Midbrain (tissue), 1 donor: ENCODE results near the gene CD8B2.
"Not testable (repeated sequence)": the region's sequence is repeated elsewhere in the genome, so short reads cannot be mapped to it uniquely, and the experiment has no call there.

ENCODE experiments used
- DNase-seq: peaks from one replicate; lab custom pipeline; 2025; lab: John Stamatoyannopoulos, UW

Gene CD8B2

DNA sequence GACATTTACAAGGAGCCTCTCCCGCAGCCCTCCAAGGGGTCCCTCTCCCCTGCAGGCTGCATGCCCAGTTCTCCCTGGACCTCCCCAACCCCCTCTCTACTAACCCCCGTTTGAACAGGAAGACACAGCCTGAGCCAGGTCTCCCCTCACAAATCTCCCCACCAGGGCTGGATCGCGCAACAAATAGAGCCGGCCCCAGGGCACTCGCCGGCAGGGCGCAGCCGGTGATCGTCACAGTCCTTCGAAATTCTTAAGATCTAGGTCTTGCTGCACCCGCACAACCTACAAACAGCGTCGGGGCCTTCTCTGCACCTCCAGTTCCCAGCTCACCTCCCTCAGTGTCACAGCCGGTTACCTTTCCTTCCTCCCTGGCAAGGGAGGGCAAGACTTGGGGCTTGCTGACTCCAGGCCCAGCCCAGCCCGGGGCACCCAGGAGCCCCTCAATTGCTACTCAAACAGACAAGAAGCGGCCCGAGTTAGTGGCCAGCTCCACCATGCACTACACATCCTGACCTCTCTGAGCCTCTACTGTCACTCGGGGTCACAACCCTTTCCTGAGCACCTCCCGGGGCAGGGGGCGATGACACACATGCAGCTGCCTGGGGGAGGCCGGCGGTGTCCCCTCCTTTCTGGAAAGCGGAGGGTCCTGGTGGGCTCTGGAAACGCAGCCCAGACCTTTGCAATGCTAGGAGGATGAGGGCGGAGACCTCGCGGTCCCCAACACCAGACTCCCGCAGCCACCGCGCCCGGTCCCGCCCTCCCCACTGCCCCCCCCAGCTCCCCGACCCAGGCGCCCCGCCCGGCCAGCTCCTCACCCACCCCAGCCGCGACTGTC, at the start of gene CD8B2:
Gene CD8B2 (plus strand): TSS at position 814 of the 835 bp plus-strand sequence. CDS start 63 bp downstream, outside the sequence.
- DNase-seq = not testable (repeated sequence)

DNA sequence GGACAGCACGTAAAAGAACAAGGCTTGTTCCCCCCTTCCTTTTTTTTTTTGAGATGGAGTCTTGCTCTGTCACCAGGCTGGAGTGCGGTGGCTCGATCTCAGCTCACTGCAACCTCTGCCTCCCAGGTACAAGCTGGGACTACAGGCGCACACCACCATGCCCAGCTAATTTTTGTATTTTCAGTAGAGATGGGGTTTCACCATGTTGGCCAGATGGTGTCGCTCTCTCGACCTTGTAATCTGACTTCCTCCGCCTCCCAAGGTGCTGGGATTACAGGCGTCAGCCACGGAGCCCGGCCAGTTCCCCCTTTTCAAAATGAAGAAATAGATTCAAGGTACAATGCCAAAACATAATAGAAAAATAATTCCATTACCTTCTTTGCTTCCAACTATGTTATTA, 25.3 kb upstream of the CD8B2 start:
- DNase-seq = not testable (repeated sequence)

DNA sequence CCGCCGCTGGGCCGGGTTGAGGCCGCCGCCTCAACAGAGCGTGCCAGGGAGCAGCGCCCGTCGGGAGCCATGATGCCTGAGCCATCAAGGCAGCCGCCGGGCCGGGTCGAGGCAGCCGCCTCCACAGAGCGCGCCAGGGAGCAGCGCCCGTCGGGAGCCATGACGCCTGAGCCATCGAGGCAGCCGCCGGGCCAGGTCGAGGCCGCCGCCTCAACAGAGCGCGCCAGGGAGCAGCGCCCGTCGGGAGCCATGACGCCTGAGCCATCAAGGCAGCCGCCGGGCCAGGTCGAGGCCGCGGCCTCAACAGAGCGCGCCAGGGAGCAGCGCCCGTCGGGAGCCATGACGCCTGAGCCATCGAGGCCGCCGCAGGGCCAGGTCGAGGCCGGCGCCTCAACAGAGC, 19.6 kb upstream of the CD8B2 start:
- not testable (repeated sequence) for DNase-seq

DNA sequence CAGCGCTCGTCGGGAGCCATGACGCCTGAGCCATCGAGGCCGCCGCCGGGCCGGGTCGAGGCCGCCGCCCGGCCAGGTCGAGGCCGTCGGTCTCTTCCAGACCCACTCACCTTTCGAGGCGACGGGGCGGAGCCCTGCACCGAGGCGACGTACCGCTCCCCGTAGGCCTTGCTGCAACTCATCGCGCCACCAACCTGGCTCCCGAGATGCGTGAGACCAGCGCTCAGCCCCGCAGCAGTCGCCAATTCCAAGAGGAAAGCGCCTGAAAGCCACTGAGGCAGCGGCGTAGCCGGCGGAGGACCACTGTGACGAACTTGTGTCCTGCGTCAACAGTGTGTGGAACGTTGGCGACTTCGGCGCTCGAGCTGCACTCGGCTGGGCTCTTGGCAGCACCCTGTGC, 19.1 kb upstream of the CD8B2 start, which contains the start of gene RGPD3:
Gene RGPD3 (minus strand): TSS at position 307 of the 400 bp plus-strand sequence. CDS start 125 bp downstream, at position 182.
- not testable (repeated sequence) for DNase-seq

DNA sequence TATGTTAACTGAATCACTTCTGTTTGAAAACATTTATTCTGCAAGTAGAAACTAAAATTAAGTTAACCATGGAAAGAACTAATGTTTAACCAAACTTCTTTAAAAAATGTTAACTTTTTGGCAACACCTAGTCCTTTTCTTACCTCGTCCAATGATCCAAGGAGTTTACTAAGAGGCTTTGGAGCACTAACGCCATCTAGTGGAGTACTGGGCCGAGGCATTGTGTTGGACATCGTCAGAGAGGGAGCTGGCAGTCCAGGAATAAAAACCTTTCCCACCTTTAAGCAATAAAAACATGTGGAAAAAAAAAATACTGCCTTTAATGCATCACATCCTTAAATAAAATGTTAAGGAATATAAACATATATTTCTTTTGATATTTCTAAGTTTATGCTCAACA, 16.5 kb upstream of the CD8B2 start:
- not testable (repeated sequence) for DNase-seq

DNA sequence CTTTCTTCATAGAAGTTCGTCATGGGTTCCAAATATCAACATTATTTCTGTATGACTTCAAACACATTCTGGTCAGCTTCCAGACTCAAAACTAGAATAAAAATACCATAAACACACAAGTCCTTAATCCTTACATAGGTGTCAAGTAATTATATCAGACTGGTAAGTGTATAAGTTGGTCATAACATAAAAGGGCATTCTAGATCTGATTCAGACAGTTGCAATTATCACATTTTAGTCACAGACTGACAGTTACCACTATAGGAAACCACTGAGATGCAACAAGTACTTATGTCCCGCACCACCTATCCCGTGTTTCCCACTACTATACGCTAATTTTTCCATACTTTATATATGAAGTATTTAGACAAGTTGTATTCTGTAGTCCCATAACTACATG, 9.5 kb upstream of the CD8B2 start:
- not testable (repeated sequence) for DNase-seq

DNA sequence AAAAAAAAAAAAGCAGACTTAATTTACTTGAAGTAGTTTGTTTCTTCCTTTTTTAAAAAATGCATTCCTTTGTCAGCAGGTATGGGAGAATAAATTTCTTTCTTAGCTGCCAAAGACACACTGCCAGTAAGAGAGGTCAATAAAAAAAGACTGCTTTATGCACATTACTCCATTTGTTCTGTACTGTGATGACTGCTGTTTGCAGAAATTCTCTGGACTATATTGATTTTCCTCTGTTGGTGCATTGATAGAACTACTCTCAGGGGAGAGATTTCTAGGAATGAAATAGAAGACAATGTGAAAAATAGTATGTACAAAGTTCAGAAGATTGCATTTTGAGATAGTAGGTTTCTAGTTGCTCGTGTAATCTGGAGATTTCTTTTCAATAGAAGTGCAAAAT, 7.6 kb upstream of the CD8B2 start:
- DNase-seq = not testable (repeated sequence)

DNA sequence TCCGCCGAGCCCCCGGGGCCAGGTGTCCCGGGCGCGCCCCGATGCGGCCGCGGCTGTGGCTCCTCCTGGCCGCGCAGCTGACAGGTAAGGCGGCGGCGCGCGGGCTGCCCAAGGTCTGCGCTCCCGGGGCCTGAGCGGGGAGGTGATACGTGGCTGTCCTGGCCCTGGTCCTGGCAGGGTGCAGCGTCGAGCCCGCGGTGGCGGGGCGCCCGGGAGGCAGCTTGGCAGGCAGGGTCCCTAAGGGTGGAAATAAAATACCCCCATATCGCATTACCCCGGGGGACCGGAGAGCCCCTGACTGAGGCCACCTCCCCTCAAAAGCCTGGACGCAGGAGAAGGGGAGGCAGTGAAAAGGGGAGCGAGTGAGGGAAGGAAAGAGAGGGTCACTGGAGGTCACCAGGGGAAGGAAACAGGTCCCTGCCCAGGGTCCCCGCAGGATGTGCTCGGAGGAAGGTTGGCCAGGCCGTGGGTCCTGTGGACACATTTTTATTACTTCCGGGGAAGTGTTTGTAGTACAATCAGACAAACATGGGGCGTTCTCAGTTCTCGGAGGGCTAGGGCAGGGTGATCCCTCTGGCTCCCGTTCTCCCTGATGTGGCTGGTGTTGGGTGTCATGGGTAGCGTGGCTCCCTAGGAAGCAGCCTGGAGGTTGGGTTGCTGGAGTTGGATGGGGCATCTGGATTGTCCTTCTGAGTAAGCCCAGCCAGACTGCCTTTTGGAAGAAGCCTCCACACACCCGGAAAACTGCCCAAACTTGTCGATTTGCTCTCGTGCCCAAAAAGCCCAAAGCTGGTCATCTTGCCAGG, 425 bp downstream of the CD8B2 start:
- not testable (repeated sequence) for DNase-seq

DNA sequence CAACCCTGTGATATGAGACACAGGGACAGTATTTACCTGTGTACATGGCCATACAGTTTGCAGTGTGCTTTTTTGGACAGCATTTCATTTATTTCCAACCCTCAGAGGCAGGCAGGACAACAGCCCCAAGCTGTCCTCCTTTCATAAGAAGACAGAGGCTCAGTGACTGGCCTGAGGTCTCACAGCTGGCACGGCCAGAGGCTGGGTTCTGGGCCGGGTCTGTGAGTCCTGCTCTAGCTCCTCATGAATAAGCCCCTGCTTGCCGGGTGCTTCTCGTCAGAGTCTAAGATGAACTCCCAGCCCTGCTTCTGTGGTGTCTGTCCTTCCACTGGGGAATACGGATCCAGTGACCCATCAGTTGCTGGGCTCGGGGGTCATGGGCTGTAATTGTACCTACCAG, 2.5 kb downstream of the CD8B2 start:
- not testable (repeated sequence) for DNase-seq

DNA sequence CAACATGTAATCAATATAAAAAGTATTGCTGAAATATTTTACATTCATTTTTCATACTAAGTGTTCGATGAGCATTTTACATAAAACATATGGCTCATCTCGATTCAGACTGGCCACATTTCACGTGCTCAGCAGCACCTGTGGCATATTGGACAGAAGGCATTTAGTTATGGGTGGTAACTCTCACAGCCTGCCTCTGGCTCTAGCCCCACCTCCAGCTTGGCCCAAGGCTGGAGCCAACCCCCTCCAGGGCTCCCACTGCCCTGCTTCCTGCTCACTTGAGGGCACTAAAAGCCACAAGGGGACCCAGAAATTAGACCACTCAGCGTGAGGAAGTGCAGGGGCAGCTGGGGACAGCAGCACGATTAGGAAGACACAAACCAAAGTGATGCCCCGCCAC, 5.2 kb downstream of the CD8B2 start:
- not testable (repeated sequence) for DNase-seq

DNA sequence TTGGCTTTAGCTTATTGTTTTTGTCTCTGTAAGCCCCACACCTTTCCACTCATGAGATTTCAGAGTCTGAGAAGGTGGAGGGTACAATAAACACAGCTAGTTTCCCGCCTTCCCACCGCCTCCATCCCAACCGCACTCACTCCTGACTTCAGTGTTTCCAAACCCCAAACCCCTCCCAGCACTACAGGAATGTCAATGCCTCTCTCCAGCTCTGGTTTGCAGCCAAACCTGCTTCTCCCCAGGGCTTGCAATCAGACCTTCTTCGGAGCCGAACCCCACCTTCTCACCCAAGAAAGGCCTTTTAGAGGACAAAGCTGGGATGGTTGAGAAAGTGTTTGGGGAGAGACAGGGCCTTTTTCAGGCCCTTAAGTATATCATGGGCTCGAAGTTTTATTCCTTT, 5.7 kb downstream of the CD8B2 start:
- not testable (repeated sequence) for DNase-seq

DNA sequence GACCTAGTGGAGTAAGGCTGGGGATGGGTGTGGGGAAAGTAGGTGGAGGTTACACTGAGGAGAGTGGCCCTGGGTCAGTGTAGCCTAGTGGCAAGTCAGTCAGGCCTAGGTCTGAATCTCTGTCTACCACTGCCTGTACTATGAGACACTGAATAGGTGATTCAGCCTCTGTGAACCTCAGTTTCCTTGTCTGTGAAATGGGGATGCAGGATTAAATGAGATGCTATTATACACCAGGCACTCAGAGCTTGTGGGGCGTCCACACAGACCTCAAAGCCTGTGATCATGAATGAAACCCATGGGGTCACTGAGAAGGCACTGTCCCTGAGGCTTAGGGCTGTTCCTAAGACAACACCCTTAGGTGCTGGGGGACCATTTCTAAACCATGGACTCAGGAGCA, 11.4 kb downstream of the CD8B2 start:
- not testable (repeated sequence) for DNase-seq

DNA sequence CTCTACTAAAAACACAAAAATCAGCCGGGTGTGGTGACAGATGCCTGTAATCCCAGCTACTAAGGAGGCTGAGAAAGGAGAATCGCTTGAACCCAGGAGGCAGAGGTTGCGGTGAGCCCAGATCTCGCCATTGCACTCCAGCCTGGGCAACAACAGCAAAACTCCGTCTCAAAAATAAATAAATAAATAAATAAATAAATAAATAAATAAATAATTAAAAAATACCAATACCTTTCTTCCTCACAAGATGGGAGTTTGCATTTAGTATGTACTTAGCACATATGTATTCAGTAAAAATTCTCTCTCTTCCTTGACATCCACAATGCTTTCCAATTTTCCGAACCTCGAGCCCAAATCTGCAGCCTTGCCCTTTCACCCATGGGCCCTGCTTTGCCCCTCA, 13.2 kb downstream of the CD8B2 start:
- DNase-seq = not testable (repeated sequence)

DNA sequence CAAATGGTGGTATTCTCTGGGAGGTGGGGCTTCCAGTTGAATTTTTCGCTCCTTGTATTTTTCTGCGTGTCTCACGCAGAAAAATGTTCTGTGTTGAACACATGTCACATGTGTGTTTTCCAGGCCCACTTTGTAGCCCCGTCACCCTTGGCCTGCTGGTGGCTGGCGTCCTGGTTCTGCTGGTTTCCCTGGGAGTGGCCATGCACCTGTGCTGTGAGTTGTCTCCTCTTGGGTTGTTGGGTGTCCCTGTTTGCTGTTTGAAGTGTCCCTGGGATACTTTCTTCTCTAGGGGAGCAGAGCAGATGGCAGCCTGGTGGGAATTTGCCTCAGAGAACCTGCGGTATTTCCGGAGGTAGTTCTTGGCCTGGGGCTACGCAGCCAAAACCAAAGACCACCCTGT, 15.2 kb downstream of the CD8B2 start:
- DNase-seq = not testable (repeated sequence)

DNA sequence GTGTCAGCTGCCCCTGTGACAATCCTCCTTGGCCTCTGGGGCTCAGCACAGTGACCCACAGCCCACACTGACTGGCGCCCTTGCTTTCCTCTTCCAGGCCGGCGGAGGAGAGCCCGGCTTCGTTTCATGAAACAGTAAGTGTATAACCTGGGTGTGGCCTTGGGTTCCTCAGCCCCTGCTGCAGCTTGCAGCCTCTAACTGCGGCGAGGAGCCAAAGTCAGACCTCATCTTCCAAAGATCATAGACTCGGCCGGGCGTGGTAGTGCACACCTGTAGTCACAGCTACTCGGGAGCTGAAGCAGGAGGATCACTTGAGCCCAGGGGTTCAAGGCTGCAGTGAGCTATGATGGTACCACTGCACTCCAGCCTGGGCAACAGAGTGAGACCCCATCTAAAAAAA, 17.0 kb downstream of the CD8B2 start:
- not testable (repeated sequence) for DNase-seq

DNA sequence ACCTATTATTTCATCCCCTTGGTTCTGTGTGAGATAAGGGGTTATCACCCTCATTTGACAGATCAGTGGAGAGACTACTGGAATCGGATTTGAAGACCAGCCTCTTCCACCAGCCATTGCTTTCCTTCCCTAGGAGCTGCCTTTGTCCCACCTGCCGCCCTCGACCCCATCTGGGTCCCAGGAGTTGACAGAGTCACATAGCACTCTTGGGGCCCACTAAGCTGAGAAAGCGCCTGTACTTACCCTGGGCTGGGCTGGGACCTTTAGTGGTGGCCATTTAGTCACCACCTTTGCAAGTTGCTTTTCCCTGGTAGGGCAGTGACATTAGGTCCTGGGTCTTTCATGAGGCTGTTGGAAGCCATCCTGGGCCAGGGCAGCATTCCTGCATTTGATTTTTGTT, 17.6 kb downstream of the CD8B2 start:
- DNase-seq = not testable (repeated sequence)

DNA sequence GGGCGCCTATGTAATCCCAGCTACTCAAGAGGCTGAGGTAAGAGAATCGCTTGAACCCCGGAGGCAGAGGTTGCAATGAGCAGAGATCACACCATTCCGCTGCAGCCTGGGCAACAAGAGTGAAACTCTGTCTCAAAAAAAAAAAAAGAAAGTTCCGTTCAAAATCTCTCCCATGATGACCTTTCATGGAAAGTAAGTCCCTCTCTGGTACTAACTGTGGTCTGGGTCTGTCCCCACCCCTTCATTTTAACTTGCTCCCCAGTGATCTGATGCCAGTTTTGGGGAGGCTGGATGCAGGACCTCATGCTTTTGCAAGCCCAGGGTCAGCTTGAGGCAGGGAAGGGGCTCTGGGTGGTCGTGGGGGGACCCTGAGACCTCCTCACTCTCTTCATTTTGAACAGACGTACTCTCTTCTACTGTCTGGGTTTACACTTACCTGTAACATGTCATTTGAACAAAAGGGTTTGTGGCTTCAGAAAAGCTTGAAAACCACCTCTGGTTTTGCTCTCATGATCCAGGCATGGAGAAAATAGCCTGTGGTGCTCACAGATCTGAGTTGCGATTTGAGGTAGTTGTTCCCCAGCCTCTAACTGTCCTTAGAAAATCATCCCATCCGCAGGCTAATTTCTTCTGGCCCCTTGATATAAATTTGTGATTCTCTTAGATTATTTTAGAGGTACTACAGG, 19.0 kb downstream of the CD8B2 start:
- DNase-seq = not testable (repeated sequence)

DNA sequence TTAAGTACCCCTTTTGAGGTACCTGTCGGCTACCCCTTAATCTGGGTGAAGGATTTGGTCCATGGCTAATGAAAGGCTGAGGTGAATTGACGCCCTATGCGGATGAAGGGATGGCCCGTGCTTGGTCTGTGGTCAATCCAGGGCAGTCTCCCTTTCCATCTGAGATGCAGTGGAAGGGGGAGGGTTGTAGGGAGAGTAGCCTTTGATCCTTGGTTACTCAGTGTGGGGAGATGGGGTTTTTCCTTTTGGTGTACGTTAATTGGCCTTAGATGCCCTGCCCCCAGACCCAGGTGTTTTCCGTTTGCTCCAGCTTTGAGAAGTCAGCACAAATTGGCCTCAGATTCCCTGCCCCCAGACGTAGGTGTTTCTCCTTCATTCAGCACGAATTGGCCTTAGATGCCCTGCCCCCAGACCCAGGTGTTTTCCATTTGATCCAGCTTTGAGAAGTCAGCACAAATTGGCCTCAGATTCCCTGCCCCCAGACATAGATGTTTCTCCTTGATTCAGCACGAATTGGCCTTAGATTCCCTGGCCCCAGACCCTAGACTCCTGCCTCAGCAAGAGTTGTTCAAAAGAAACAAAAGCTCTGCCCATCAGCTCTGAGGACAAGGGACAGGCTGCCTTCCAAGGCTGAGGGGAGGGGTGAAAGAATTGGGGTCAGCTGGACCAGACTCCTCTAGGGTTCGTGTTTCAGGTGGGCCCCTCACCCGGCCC, 21.7 kb downstream of the CD8B2 start:
- not testable (repeated sequence) for DNase-seq

DNA sequence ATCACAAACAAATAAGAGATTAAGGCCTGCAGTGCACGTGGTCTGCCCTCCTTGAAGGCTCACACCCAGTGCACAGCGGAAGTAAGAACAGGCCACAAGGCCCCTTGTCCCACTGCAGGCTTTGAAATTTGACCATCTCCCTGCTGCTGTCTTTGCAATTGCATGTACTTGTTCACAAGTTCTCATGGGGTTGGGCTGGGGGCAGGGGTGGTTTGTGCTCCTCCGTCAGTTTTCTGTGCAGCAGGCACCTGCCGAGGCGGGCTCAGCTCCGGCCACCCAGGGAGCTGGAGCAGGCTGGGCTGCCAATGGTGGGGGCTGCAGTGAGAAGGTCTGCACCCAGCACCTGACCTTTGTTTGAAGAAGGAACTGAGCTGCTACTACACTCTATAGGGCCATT, 22.2 kb downstream of the CD8B2 start:
- not testable (repeated sequence) for DNase-seq

DNA sequence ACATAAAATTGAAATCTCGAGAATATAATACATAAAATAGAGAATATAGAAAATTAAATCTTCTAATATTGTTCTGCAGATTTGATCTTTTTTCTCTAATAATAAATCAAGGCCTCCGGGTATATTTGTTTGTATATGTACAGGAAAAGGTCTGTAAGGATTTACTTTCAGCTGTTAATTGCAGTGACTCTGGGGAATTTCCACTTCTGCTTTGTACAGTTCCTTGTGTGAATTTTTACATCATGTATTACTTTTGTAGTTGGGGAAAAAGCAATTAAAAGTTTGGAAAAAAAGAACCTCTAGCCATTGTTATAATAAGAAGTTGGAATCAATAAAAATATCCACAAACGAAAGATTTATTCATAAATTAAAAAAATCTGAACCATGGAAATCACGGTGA, 23.6 kb downstream of the CD8B2 start:
- DNase-seq = not testable (repeated sequence)

DNA sequence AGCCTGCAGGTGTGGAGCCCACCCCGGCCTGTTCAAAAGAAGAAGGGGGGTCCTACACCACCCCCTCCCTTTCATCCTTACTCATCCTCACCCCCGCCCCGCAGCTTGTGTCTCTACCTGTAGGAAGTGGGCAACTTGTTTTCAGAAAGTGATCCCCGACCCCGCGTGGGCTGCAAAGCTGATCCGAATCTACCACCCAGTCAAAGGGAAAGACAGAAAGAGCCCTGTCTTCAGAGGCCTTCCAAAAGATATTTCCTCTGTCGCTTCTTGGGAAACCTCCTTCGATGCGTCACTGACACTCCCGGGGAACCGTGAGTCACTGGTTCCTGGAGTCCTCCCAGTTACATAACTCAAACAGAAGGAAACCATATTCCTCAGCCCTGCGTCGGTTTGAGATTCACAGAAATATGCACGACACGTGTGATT, 24.3 kb downstream of the CD8B2 start:
- not testable (repeated sequence) for DNase-seq
